OCI-LY3 (cell line): ENCODE measurements around the gene PHC1.
A peak's percentile ranks its signal among the peaks of the same experiment; 100 is the strongest.

ENCODE experiments used
- CTCF ChIP-seq: fragments of 200-600, 300-600 bp; sonication (generic); IDR thresholded peaks from 2 replicates; pipeline ENCODE4 v1.5.1; 2014; ENCODE audit warnings: antibody characterized with exemption, low read length, low read depth
- EZH2phosphoT487 ChIP-seq: fragments of 200-600 bp; shearing (Covaris generic); IDR thresholded peaks from 2 replicates; pipeline ENCODE4 v1.6.1; 2018; ENCODE audit warnings: antibody characterized with exemption, mixed run types, low read depth

DNA sequence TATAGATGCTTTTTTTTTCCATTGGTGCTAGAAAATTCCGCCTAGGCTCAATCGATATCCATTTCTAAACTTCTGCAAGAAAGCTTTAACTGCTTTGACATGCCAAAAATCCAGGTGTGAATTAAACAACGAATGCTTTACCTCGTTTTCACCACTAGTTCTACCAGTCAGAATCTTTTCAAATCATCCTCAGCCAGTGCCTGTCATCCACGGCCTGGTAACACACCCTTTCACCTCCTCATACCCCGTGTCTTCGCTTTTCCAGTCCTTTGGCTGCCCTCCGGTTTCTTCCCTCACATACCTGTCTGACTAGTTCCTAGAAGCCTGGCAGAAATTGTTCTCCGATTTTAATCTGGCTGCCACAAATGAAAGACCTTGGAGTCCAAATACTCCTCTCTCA is 1.4 kb upstream of the PHC1 start:
- TF ChIP-seq CTCF (0 out of 2 replicates have a peak, but pooled peaks have one; percentile 9), EZH2phosphoT487 (no peak)
